Retinal pigment epithelial cell (primary cell): ENCODE results near the gene CCDC83.
A peak's percentile ranks its signal among the peaks of the same experiment; 100 is the strongest.

Experiments used
- DNase-seq: peaks from one replicate; pipeline ENCODE4 v3.0.0-alpha.2; 2010; ENCODE audit warnings: low read depth
- H3K4me3 ChIP-seq: 2 replicates; pipeline ENCODE4 v1.5.1; 2011; ENCODE audit warnings: mild to moderate bottlenecking, low read length, control low read depth, moderate library complexity
- CTCF ChIP-seq: conservative IDR thresholded peaks from 2 replicates; pipeline ENCODE4 v1.5.1; 2011; ENCODE audit warnings: low read depth, low read length, control low read depth, inconsistent platforms

CCDC83 gene

DNA sequence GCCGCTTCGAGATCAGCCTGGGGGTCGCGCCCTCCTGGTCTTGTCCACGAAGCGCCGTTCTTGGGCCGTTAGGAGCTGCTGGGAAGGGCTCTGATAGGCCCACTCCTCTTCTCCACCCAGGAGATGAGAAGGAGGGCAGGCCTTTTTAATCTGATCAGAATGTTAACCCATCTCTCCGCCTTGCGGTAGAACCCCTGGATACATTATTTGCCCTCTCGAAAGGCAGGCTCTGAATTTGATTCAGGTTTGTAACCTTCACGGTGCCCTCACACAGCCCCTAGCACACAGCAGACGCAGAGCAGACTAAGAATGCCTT lies at the start of gene CCDC83:
Gene CCDC83, plus strand, starts transcription at position 43 of the 316 bp plus-strand sequence. CDS start 9,741 bp downstream, outside the sequence.
- TF ChIP-seq CTCF, result no peak
- peak within 1 kb of the TSS; percentile 68 for H3K4me3 ChIP-seq
- no peak for DNase-seq

GRCh38 chr11:85805387-85805786 lies 49.8 kb upstream of the CCDC83 start:
- no peak for DNase-seq
- H3K4me3 ChIP-seq, result no peak overlapping the region
- TF ChIP-seq CTCF, result no peak

DNA sequence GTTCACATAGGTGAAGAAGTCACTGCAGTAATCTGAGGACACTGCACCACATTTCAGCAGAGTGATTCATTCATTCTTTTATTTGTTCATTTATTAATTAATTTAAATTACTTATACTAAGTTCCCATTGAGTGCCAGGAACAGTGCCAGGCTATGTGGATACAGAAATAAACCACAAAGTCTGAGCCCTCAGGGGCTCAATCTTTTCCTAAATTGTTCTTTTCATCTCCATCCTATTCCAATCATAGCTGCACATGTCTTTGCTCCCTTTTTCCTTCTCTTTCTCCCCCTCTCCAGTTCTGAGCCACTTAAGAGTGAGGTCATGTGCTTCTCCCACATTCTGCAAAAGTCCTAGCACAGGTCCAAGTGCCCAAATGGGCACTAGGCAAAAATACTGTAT lies 49.2 kb upstream of the CCDC83 start:
- no peak overlapping the region for H3K4me3 ChIP-seq
- no peak for TF ChIP-seq CTCF
- no peak for DNase-seq

GRCh38 chr11:85806876-85807275 lies 48.3 kb upstream of the CCDC83 start:
- H3K4me3 ChIP-seq, result no peak overlapping the region
- TF ChIP-seq CTCF, result no peak
- no peak for DNase-seq

- DNase-seq, result no peak
- H3K4me3 ChIP-seq, result no peak overlapping the region
- no peak for TF ChIP-seq CTCF
Measured at GRCh38 chr11:85809191-85809590, 46.0 kb upstream of the CCDC83 start.

DNA sequence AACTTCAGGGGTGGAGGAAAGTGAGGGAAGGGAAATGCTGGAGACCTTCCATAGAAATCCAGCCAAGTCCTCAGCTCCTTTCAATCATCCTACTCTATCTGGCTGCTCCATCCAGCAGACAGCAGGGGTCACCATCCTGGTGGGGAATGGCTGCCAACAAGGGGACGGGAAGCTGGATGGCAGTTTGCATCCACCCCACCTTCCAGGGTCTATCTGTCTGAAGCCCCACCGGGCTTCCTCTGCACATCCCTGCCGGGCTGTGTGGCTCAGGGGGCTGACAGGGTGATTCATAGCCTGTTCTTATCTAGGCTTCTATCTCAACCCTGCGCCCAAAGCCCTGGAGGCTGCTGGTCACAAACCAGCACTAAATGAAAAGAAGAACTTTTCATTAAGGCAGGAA lies 45.3 kb upstream of the CCDC83 start:
- no peak overlapping the region for H3K4me3 ChIP-seq
- no peak for DNase-seq
- TF ChIP-seq CTCF, result peak; percentile 40

DNA sequence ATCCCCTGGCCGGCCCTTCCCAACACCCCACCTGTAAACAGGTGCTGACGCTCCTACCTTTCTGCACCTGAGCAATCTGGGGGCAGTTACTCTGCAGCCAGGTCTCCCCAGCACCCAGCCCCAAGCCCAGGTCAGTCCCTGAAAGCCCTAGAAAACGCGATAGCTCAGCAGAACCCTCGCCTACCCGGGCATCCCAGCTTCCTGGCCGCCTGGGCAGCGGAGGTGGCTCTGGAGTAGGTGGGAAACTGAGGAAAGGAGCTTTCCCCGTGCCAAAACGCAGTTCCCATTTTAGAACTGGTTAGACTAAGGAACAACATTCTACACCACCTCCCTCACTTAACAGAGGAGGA lies 44.7 kb upstream of the CCDC83 start:
- TF ChIP-seq CTCF, result no peak

More for the DNA sequence above, 44.7 kb upstream of the CCDC83 start:
- H3K4me3 ChIP-seq, result peak overlapping the region; percentile 50
- no peak for DNase-seq
